HG02870 (cell line): Measurements from ENCODE around the gene BCL6.

Experiments
- ATAC-seq: cut with Tn5 transposase; IDR thresholded peaks from one replicate; pipeline ENCODE4 v1.9.1; 2021; ENCODE audit warnings: mild to moderate bottlenecking, moderate library complexity; ENCODE audit not compliant: unreplicated experiment

The BCL6 gene

GRCh38 chr3:187763850-187764648, 18.8 kb upstream of the BCL6 start:
- no peak for ATAC-seq

GRCh38 chr3:187762792-187763191, 17.5 kb upstream of the BCL6 start:
- no peak for ATAC-seq

- no peak for ATAC-seq
Measured at GRCh38 chr3:187759601-187760000, 14.3 kb upstream of the BCL6 start.

GRCh38 chr3:187758318-187758955, 13.2 kb upstream of the BCL6 start:
- ATAC-seq: no peak

- ATAC-seq: no peak
Measured at GRCh38 chr3:187753516-187753915, 8.2 kb upstream of the BCL6 start.

GRCh38 chr3:187750513-187751123, 5.3 kb upstream of the BCL6 start:
- ATAC-seq: no peak

- no peak for ATAC-seq
Measured at GRCh38 chr3:187750006-187750512, 4.8 kb upstream of the BCL6 start.

GRCh38 chr3:187748050-187748481, 2.8 kb upstream of the BCL6 start:
- no peak for ATAC-seq

- no peak for ATAC-seq
Measured at GRCh38 chr3:187747506-187747905, 2.2 kb upstream of the BCL6 start.

- ATAC-seq: no peak
Measured at GRCh38 chr3:187746442-187747281, 1.4 kb upstream of the BCL6 start.

- ATAC-seq: no peak
Measured at GRCh38 chr3:187746059-187746441, 782 bp upstream of the BCL6 start.

GRCh38 chr3:187744169-187745151, 808 bp downstream of the BCL6 start:
- no peak for ATAC-seq

GRCh38 chr3:187743195-187744141, 1.8 kb downstream of the BCL6 start:
- ATAC-seq: no peak

GRCh38 chr3:187742351-187743171, 2.7 kb downstream of the BCL6 start:
- ATAC-seq: no peak

- no peak for ATAC-seq
Measured at GRCh38 chr3:187741403-187742350, 3.6 kb downstream of the BCL6 start.
